Gastrocnemius medialis (tissue), 4 donors: ENCODE results near the gene TERT. TPM values are rescaled to one million over a fixed set of nuclear protein-coding genes. Genes with fewer than 3 reads are reported as not detected.

Experiments
- ATAC-seq, 2 donors: fragments of 150-250 bp; one replicate each; pipeline ENCODE4 v1.9.1; 2016
- DNase-seq, 2 donors: peaks; one replicate each; pipeline ENCODE4 v3.0.0-alpha.2; 2019
- H3K27ac ChIP-seq, 4 donors: fragments of 200-600 bp; sonication (generic); 1 replicate in 1 of 4; 2 replicates in 3 of 4; pipeline ENCODE4 v1.5.1; 2016 to 2018; ENCODE audit warnings: mild to moderate bottlenecking in 2 of 4, moderate library complexity in 1 of 4
- H3K27me3 ChIP-seq, 3 donors: fragments of 200-600 bp; sonication (generic) in 2 of 3; 1 replicate in 1 of 3; 2 replicates in 2 of 3; pipeline versions ENCODE4 v1.5.1 to v1.6.0; 2016 to 2019; ENCODE audit warnings: mild to moderate bottlenecking in 1 of 3, moderate library complexity in 1 of 3
- H3K36me3 ChIP-seq, 2 donors: fragments of 200-600 bp; sonication (generic) in 1 of 2; one replicate each; pipeline ENCODE4 v1.5.1; 2017 to 2018
- H3K4me1 ChIP-seq, 2 donors: fragments of 200-600 bp; sonication (generic) in 1 of 2; one replicate each; pipeline ENCODE4 v1.5.1; 2016 to 2017; ENCODE audit warnings: mild to moderate bottlenecking in 2 of 2
- H3K4me3 ChIP-seq, 4 donors: fragments of 200-600 bp; sonication (generic) in 3 of 4; 1 replicate in 1 of 4; 2 replicates in 3 of 4; pipeline ENCODE4 v1.5.1; 2016 to 2019; ENCODE audit warnings: mild to moderate bottlenecking in 2 of 4
- H3K9me3 ChIP-seq, 3 donors: fragments of 200-600 bp; sonication (generic) in 2 of 3; 1 replicate in 1 of 3; 2 replicates in 2 of 3; pipeline ENCODE4 v1.5.1; 2016 to 2019
- CTCF ChIP-seq, 5 experiments: fragments of 450-650 bp in 3 of 5; fragments of 200-600 bp in 2 of 5; sonication (generic) in 2 of 5; IDR thresholded peaks in 4 of 5; conservative IDR thresholded peaks in 1 of 5; 1 replicate in 4 of 5; 2 replicates in 1 of 5; pipeline ENCODE4 v1.5.1; 2016 to 2019; ENCODE audit warnings: antibody characterized with exemption in 5 of 5, mild to moderate bottlenecking in 3 of 5, moderate library complexity in 3 of 5
- POLR2A ChIP-seq, 2 donors: fragments of 450-650 bp; IDR thresholded peaks; one replicate each; pipeline ENCODE4 v1.6.1; 2017; ENCODE audit warnings: antibody characterized with exemption in 2 of 2, mild to moderate bottlenecking in 2 of 2, moderate library complexity in 2 of 2
- in situ Hi-C, 4 donors: fragments of 200-750 bp; cut with MboI; loops; one replicate each; pipeline versions ENCODE4 v1.15.0 to v1.8.0; 2017; ENCODE audit warnings: low sequenced_read_pairs in 4 of 4
- intact Hi-C: fragments of 100-400 bp; cut with DNase I; formaldehyde crosslinking; loops from one replicate; pipeline ENCODE4 v1.15.1; 2023; ENCODE audit warnings: low total_unique reads
- total RNA-seq, 4 donors: library from RNA; depleted of rRNA; stranded (reverse); fragments of >200 nt; gene quantifications; one replicate each; pipeline versions ENCODE4 v1.1.0 to v1.2.3, GENCODE V29; 2016

The TERT gene
- total RNA-seq, 4 donors from 2014 or later, result not detected

GRCh38 chr5:1247811-1248210 lies 47.1 kb downstream of the TERT start:
- H3K9me3 ChIP-seq, result no peaks in the 10 kb centered on the region
- TF ChIP-seq POLR2A (IDR thresholded peaks at IDR 0.05) (no peak), CTCF (IDR thresholded peaks at IDR 0.05 in 4 of 5, conservative IDR thresholded peaks at IDR 0.05 in 1 of 5) (no peak)
- no peak overlapping the region for H3K4me3 ChIP-seq
- no peaks in the 10 kb centered on the region for H3K4me1 ChIP-seq
- in situ Hi-C loops, result no loop called here
- DNase-seq (no peak), ATAC-seq (no peak)
- intact Hi-C loops, result no loop called here
- H3K27me3 ChIP-seq, result peaks cover 18 to 52% (median 28%) of the 10 kb centered on the region in 3 donors
- no peaks in the 10 kb centered on the region for H3K36me3 ChIP-seq
- no peak overlapping the region for H3K27ac ChIP-seq

DNA sequence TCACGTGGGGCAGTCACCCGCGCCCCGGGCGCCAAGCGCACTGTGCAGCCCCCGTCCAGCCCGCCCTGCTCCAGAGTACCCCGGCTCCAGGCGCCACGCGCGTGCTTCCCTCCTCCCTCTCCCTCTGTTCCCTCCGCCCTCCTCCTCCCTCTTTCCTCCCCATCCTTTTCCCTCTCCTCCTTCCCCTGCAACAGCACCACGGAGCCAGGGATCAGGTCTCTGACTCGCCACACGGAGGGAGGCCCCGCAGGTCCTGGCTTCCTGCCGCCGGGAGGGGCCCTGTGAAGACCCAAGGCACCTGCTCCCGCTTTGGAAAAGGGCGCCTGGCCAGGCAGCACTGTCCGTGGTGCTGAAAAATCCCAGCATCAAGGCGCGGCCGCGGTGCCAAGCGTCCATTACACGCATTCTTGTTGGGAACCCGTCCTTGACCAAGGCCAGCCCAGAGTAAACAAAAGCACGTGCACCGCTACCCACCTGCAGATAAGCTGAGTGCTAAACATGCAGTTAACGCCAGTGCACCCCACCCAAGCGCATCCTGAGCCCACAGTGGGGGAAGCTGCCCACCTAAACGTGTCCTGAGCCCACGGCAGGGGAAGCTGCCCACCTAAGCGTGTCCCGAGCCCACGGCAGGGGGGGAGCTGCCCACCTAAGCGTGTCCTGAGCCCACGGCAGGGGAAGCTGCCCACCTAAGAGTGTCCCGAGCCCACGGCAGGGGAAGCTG lies 48.0 kb downstream of the TERT start:
- Histone ChIP-seq H3K9me3 (no peaks in the 10 kb centered on the region), H3K4me1 (no peaks in the 10 kb centered on the region), H3K27me3 (peaks cover 18 to 52% (median 24%) of the 10 kb centered on the region in 3 donors), H3K27ac (no peak overlapping the region), H3K36me3 (no peaks in the 10 kb centered on the region), H3K4me3 (no peak overlapping the region)
- intact Hi-C loops (no loop called here), in situ Hi-C loops (no loop called here)
- no peak for TF ChIP-seq CTCF (IDR thresholded peaks at IDR 0.05 in 4 of 5, conservative IDR thresholded peaks at IDR 0.05 in 1 of 5)
- no peak for TF ChIP-seq POLR2A (IDR thresholded peaks at IDR 0.05)
- DNase-seq (no peak), ATAC-seq (no peak)

DNA sequence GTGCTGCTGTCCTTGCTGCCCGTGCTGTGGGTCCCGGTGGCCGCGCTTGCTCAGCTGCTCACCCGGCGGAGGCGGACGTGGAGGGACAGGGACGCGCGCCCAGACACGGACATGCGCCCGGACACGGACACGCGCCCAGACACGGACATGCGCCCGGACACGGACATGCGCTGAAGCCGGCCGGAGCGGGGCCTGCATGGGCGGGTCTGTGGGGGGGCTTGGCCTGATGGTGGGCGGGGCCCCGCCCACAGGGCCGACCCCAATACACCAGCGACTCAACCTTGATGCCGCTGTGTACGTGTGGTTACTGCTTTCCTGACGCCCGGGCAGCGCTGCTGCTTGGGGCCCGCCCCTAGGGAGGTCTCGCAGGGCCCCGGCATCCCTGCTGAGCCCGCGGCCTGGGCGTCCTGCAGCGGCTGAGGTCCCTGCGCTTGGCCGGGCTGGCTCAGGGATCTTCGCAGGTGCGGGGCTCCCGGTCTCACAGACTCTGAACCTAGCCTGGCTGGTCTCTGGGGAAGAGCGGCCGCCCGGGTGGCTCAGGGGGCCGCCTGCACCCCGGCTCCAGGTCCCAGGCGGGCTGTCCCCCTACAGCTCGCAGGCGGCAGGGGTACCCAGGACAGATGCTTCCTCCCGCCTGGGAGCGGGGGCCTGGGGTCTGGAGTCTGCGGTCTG lies 48.8 kb downstream of the TERT start:
- H3K4me1 ChIP-seq, result no peaks in the 10 kb centered on the region
- H3K27ac ChIP-seq, result no peak overlapping the region
- DNase-seq (no peak), ATAC-seq (no peak)
- intact Hi-C loops, result no loop called here
- TF ChIP-seq POLR2A (IDR thresholded peaks at IDR 0.05), result no peak
- TF ChIP-seq CTCF (IDR thresholded peaks at IDR 0.05 in 4 of 5, conservative IDR thresholded peaks at IDR 0.05 in 1 of 5), result no peak
- H3K4me3 ChIP-seq, result no peak overlapping the region
- in situ Hi-C loops, result no loop called here
- H3K27me3 ChIP-seq, result peaks cover 18 to 46% (median 24%) of the 10 kb centered on the region in 3 donors
- H3K9me3 ChIP-seq, result no peaks in the 10 kb centered on the region
- no peaks in the 10 kb centered on the region for H3K36me3 ChIP-seq

DNA sequence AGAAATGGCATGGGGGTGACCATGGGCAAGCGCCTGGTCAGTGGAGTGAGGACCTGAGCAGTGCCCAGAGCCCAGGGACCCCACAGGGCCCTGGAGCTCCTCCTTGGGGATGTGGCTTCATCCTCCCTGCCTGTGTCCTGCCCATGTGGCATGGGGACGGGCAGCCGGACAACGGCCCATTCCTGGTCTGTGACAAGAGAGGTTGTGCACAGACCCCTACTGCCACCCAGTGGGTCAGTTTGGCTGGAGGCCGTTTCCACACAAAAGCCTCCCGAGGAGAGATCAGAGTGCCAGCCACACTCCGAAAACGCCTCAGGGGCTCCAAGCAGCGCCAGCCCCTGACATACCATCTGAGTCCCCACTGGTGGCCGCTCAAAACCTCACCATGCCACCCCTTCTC lies 49.9 kb downstream of the TERT start:
- Histone ChIP-seq H3K36me3 (no peaks in the 10 kb centered on the region), H3K4me1 (no peaks in the 10 kb centered on the region), H3K9me3 (no peaks in the 10 kb centered on the region), H3K27me3 (peaks cover 18 to 46% (median 24%) of the 10 kb centered on the region in 3 donors), H3K27ac (no peak overlapping the region), H3K4me3 (no peak overlapping the region)
- ATAC-seq (no peak), DNase-seq (no peak)
- intact Hi-C loops (no loop called here), in situ Hi-C loops (no loop called here)
- TF ChIP-seq CTCF (IDR thresholded peaks at IDR 0.05 in 4 of 5, conservative IDR thresholded peaks at IDR 0.05 in 1 of 5) (no peak), POLR2A (IDR thresholded peaks at IDR 0.05) (no peak)
